Neural cell (in vitro differentiated cells): Measurements from ENCODE around the gene DPF3. TPM values are rescaled to one million over a fixed set of nuclear protein-coding genes. Genes with fewer than 3 reads are reported as not detected.

Experiments used
- H2AFZ ChIP-seq: fragments of 200-600, 300-800 bp; sonication (generic), shearing (Covaris generic); 2 replicates; pipeline ENCODE4 v1.6.0; 2014; ENCODE audit warnings: low read depth, mild to moderate bottlenecking, antibody characterized with exemption, low read length, moderate library complexity
- H3F3A ChIP-seq: fragments of 200-600 bp; shearing (Covaris generic); 2 replicates; pipeline ENCODE4 v1.6.1; 2016; ENCODE audit warnings: mild to moderate bottlenecking, moderate library complexity, mixed read lengths, antibody characterized with exemption, low read length; ENCODE audit not compliant: insufficient read depth, poor library complexity, severe bottlenecking
- H3K27ac ChIP-seq: fragments of 200-600, 300-800 bp; sonication (generic), shearing (Covaris generic); 2 replicates; pipeline ENCODE4 v1.5.1; 2014; ENCODE audit warnings: mild to moderate bottlenecking, low read length, moderate library complexity
- H3K27me3 ChIP-seq: fragments of 300-800, 200-600 bp; sonication (generic), shearing (Covaris generic); 2 replicates; pipeline ENCODE4 v1.6.0; 2014; ENCODE audit warnings: mild to moderate bottlenecking, low read depth, low read length, moderate library complexity; ENCODE audit not compliant: insufficient read depth
- H3K36me3 ChIP-seq: fragments of 300-800, 200-600 bp; sonication (generic), shearing (Covaris generic); 2 replicates; pipeline ENCODE4 v1.5.1; 2014; ENCODE audit warnings: mild to moderate bottlenecking, antibody characterized with exemption, low read length, moderate library complexity; ENCODE audit not compliant: insufficient read depth
- H3K4me2 ChIP-seq: fragments of 300-800, 200-600 bp; sonication (generic), shearing (Covaris generic); 2 replicates; pipeline ENCODE4 v1.6.0; 2014; ENCODE audit warnings: mild to moderate bottlenecking, low read length
- H3K4me3 ChIP-seq: fragments of 300-800, 200-600 bp; sonication (generic), shearing (Covaris generic); 2 replicates; pipeline ENCODE4 v1.5.1; 2014; ENCODE audit warnings: mild to moderate bottlenecking, low read length, moderate library complexity
- H3K79me2 ChIP-seq: fragments of 200-600 bp; shearing (Covaris generic); replicated peaks from 2 replicates; pipeline ENCODE4 v1.6.0; 2014; ENCODE audit warnings: mild to moderate bottlenecking, low read length, moderate library complexity; ENCODE audit not compliant: insufficient read depth
- H3K9ac ChIP-seq: fragments of 300-800, 200-600 bp; sonication (generic), shearing (Covaris generic); 2 replicates; pipeline ENCODE4 v1.6.1; 2016; ENCODE audit warnings: mild to moderate bottlenecking, low read length, mixed read lengths
- H3K9me2 ChIP-seq: fragments of 200-600 bp; shearing (Covaris generic); 2 replicates; pipeline ENCODE4 v1.6.1; 2016; ENCODE audit warnings: mild to moderate bottlenecking, low read length, mixed read lengths; ENCODE audit not compliant: insufficient read depth
- H3K9me3 ChIP-seq: fragments of 200-600, 300-800 bp; sonication (generic), shearing (Covaris generic); 2 replicates; pipeline ENCODE4 v1.6.1; 2016; ENCODE audit warnings: mild to moderate bottlenecking, mixed run types, low read length, moderate library complexity, mixed read lengths
- H4K20me1 ChIP-seq: fragments of 200-600 bp; shearing (Covaris generic); 2 replicates; pipeline ENCODE4 v1.6.1; 2016; ENCODE audit warnings: mild to moderate bottlenecking, mixed run types; ENCODE audit not compliant: insufficient read depth
- CTCF ChIP-seq: fragments of 450-650 bp; IDR thresholded peaks from 2 replicates; pipeline ENCODE4 v1.5.1; 2014; ENCODE audit warnings: antibody characterized with exemption, mild to moderate bottlenecking, moderate library complexity; ENCODE audit not compliant: poor library complexity, severe bottlenecking
- EP300 ChIP-seq: fragments of 450-650 bp; conservative IDR thresholded peaks from 2 replicates; pipeline ENCODE4 v1.6.1; 2014; ENCODE audit warnings: antibody characterized with exemption, mild to moderate bottlenecking, moderate library complexity; ENCODE audit not compliant: poor library complexity, severe bottlenecking
- EZH2 ChIP-seq: fragments of 200-600, 300-800 bp; shearing (Covaris generic), sonication (generic); IDR thresholded peaks from 2 replicates; pipeline ENCODE4 v1.6.1; 2014; ENCODE audit warnings: antibody characterized with exemption, low read length, borderline replicate concordance, mild to moderate bottlenecking; ENCODE audit not compliant: insufficient read depth, poor library complexity, severe bottlenecking
- MXI1 ChIP-seq: fragments of 450-650 bp; conservative IDR thresholded peaks from 2 replicates; pipeline ENCODE4 v1.6.1; 2014; ENCODE audit warnings: antibody characterized with exemption, mild to moderate bottlenecking; ENCODE audit not compliant: poor library complexity, severe bottlenecking
- POLR2AphosphoS5 ChIP-seq: IDR thresholded peaks from 2 replicates; pipeline ENCODE4 v1.6.1; 2012
- RAD21 ChIP-seq: fragments of 450-650 bp; conservative IDR thresholded peaks from 2 replicates; pipeline ENCODE4 v1.6.1; 2014; ENCODE audit warnings: antibody characterized with exemption, mild to moderate bottlenecking, moderate library complexity
- REST ChIP-seq: IDR thresholded peaks from 2 replicates; pipeline ENCODE4 v1.6.1; 2012; ENCODE audit warnings: borderline replicate concordance
- SMC3 ChIP-seq: fragments of 450-650 bp; conservative IDR thresholded peaks from 2 replicates; pipeline ENCODE4 v1.6.1; 2014; ENCODE audit warnings: antibody characterized with exemption, mild to moderate bottlenecking, moderate library complexity; ENCODE audit not compliant: poor library complexity
- TAF1 ChIP-seq: IDR thresholded peaks from 2 replicates; pipeline ENCODE4 v1.6.1; 2012; ENCODE audit warnings: low read depth
- polyA plus RNA-seq: library from polyadenylated mRNA; depleted of rRNA; stranded (reverse); fragments of >200 nt; gene quantifications from 2 replicates; pipeline ENCODE4 v1.2.3, GENCODE V29; 2014

The DPF3 gene
- polyA plus RNA-seq, 1 donor from 2014 or later = 2.9 TPM

GRCh38 chr14:72616811-72617210, 277.1 kb downstream of the DPF3 start:
- H3K79me2 ChIP-seq = no peaks in the 10 kb centered on the region
- H3K4me2 ChIP-seq = no peak overlapping the region
- H4K20me1 ChIP-seq = no peaks in the 10 kb centered on the region
- H3K9me2 ChIP-seq = no peaks in the 10 kb centered on the region
- no peaks in the 10 kb centered on the region for H3F3A ChIP-seq
- no peak overlapping the region for H3K27ac ChIP-seq
- no peak overlapping the region for H3K4me3 ChIP-seq
- H3K9me3 ChIP-seq = no peaks in the 10 kb centered on the region
- H3K9ac ChIP-seq = no peak overlapping the region
- TF ChIP-seq SMC3 = no peak
- TF ChIP-seq EP300 = no peak
- TF ChIP-seq MXI1 = no peak
- TF ChIP-seq RAD21 = no peak
- TF ChIP-seq CTCF = no peak
- TF ChIP-seq REST = no peak
- no peak for TF ChIP-seq POLR2AphosphoS5
- TF ChIP-seq TAF1 = no peak
- no peak for TF ChIP-seq EZH2
- H2AFZ ChIP-seq = no peak overlapping the region
- H3K27me3 ChIP-seq = no peaks in the 10 kb centered on the region
- H3K36me3 ChIP-seq = no peaks in the 10 kb centered on the region

- H3K27ac ChIP-seq = no peak overlapping the region
- H3K36me3 ChIP-seq = no peaks in the 10 kb centered on the region
- H3K4me2 ChIP-seq = no peak overlapping the region
- no peaks in the 10 kb centered on the region for H3F3A ChIP-seq
- H3K79me2 ChIP-seq = no peaks in the 10 kb centered on the region
- no peaks in the 10 kb centered on the region for H3K9me2 ChIP-seq
- H3K4me3 ChIP-seq = no peak overlapping the region
- H2AFZ ChIP-seq = no peak overlapping the region
- H3K9ac ChIP-seq = no peak overlapping the region
- H3K27me3 ChIP-seq = no peaks in the 10 kb centered on the region
- TF ChIP-seq TAF1 = no peak
- TF ChIP-seq EZH2 = no peak
- no peak for TF ChIP-seq REST
- no peak for TF ChIP-seq RAD21
- TF ChIP-seq CTCF = no peak
- no peak for TF ChIP-seq SMC3
- TF ChIP-seq MXI1 = no peak
- TF ChIP-seq EP300 = no peak
- TF ChIP-seq POLR2AphosphoS5 = no peak
- no peaks in the 10 kb centered on the region for H4K20me1 ChIP-seq
- no peaks in the 10 kb centered on the region for H3K9me3 ChIP-seq
These were observed 277.6 kb downstream of the DPF3 start for GRCh38 chr14:72616294-72616693.
